ENCODE data around the gene ZP1.
"Not testable (repeated sequence)": the region's sequence is repeated elsewhere in the genome, so short reads cannot be mapped to it uniquely, and the experiment has no call there.

The ZP1 gene

DNA sequence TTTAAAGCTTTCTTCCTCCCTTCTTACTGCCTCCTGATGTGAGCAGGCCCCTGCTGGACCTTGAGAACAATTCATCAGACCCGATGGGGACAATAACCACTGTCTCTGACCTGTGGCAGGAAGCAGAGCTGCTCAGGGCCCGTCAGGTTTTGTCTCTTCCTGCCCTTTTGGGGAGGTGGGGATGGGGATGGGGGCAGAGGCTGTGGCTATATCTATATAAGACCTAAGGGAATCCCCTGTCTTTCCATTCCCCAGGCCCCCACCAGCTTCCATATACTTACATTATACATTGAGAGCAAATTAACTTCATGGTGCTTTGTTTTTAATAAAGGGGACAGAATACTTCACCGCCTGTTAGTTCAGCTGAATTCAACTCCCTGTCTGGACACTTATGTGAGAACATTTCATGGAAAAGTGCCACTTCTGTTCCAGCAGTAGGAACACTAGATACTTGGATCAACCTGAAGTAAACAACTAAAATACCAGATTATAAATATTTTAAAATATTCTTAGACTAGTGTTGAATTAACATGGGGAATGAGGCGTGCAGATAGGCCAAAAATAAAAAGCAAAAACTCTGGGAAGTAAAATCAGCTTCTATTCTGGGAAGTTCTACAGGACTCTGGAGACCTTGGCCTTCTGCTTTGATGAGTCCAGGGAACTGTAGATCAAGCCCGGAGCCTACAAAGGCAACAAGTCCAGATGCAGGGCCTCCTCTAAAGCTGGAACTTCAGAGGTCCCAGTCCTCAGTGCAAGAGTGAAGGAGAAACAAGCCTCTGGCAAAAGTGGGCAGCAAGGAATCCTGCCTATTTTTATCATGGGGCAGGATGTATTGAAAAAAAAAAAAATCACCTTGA is 11.1 kb downstream of the ZP1 start:
- no peak for DNase-seq

DNA sequence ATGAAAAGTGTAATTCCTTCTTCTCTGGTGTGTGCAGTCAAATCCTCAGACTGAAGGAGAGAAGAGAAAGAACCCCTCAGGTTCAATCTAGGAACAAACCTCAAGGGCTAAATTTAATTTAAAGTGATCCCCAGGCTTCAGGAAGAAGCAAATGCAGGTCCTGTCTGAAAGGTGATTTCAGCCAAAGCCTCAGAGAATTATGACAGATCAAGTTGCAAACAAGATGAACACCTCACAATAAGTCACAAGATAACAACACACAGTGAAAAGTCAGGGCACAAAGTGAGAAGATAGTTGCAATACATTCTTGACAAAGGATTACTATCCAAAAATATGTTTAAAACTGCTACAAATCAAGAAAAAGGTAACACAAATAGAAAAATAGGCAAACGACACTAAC is 11.8 kb downstream of the ZP1 start:
- no peak for DNase-seq

DNA sequence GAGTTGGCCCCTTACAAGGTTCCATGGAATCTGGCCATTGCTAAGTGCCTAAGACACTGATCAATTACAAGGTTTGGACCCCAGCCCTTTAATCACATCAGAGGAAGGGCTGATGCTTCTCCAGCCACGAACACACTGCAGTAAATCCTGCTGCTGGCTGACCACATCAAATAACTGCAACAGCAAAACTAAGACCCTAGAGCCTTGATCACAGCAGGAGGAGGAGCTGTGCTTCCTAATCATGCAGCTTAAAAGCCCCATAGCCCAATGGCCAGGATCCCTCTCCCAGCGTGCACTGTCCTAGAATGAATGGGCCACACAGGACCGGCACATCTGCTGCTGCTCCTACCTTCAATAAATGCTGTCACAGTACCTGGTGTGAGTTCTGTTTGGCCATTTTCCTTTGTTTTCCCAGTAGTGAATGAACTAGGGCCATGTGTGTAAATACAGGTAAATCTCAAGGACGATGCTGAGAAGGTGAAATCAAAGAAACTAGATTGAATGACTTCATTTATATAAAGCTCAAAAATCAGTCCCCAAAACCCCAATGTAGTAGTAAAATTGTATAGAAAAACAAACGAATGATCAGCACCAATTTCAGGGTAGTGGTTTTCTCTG is 12.7 kb downstream of the ZP1 start:
- DNase-seq, result no peak

- no peak for DNase-seq
These were observed 13.4 kb downstream of the ZP1 start for GRCh38 chr11:60880643-60881282.

DNA sequence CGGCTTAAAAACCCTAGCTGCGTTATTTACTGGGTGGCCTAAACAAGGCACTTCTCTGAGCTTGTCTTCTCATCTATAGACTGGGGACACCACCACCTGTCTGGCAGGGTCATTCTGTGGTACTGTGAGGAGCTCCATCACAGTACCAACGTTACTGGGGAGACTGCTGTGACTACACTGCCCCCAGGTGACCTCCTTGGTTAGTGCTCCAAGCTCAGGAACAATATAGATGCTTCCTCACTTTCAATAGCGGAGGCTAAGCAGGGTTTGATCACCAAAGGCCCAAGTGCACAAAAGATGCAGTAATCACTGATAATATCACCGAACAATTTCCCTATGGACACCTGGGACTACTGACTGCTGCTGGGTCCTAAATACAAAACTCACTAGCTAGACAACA is 20.2 kb downstream of the ZP1 start:
- DNase-seq, result peak; percentile 47

DNA sequence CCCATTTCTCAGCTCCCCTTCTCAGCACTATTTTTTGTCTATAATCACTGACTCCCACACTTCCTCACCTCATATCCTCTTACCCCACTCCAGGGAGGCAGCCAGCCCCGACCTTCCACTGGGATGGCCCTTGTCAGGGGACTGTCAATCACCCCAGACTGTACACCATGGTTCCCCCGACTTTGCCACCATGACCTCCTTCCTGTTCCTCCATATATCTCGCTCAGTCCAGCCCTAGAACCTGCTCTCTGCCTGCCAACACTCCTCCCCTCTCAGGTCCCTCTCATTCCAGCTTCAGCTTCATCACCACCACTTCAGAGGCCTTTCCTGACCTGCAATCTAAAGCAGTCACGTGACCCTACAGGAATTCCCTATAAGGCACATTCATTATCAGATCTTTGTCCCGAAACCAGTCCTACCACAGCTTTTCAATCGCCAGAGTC is 22.5 kb downstream of the ZP1 start:
- DNase-seq, result no peak

GRCh38 chr11:60890696-60891095 is 23.4 kb downstream of the ZP1 start:
- DNase-seq, result no peak

DNA sequence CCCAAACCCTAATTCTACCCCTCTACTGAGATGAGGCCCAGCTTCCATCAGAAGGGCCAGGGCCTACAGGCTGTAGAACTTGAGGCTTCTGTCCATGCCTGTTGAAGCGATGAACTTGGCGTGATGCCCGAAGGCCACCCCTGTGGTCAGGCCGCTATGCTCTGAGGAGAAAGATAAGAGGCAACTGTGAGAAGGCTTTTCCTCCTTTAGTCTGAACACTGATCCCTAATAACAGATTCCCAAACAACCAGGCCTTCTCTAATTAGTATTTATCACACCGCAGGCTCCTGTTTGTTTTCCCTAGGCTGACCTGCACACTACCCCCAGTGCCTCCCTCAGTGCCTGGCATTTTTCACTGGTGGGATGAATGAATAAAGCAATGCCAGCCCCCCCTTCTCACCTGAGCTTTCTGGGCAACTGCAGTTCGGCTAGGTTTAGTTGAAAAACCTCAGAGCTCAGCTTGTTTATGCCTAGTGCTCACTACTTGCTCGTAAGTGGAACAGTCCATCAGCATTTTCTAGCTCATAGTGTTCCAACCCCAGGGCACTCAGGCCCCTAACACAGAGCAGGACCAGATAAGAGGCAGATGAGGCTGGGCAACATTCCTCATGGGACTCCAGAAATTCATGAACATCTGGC is 23.9 kb downstream of the ZP1 start:
- no peak for DNase-seq

DNA sequence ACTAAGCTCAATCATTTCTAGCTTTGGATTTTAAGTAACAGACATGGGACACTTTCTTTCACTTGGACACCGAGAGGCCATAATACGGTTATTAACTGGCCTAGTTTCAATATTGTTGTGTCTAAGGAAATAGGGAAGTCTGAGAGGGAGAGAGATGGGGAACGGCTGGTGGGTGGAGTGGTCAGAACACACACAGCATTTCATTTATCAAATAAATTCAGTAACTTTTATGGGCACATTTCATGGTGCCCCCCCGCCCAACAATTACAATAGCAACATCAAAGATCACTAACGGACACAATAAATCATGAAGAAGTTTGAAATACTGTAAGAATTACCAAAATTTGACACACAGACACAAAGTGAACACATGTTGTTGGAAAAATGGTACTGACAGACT is 28.3 kb downstream of the ZP1 start:
- no peak for DNase-seq

GRCh38 chr11:60897496-60897895 is 30.2 kb downstream of the ZP1 start:
- no peak for DNase-seq

GRCh38 chr11:60899046-60899936 is 31.9 kb downstream of the ZP1 start:
- peak; percentile 38 for DNase-seq

GRCh38 chr11:60899977-60900376 is 32.6 kb downstream of the ZP1 start:
- no peak for DNase-seq

DNA sequence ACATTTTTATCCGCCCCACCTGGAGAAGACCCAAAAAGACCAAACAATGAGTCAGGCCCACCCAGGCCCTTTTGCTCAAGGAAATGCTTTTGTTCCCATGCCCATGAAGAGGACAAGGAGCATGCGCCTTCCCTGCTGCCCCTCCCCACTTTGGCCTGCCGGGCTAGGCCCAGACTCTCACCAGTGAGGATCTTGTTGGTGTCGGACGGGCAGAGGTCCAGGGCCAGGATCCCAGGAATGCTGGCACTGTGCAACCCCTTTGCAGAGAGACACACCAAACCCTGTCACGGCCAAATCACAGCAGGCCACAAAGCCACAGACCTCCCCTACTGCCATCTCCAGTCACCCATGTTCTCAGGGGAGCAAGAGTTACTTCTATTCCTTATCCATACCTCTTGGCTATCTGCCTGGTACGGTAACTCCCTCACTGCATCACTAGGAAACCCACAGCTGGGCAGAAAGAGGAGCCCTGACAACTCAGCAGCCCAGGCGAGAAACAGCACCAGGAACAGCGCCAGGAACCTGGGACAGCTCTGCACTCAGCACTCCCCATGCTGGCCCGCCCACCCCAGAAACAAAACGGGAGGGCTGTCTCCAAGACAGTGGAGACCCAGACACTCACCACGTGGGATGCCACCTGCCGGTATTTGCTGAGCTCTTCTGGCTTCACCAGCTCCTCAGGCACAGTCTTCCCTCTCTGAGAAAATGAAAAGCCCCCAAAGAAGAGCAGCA is 33.5 kb downstream of the ZP1 start:
- DNase-seq, result no peak

GRCh38 chr11:60902625-60903024 is 35.3 kb downstream of the ZP1 start:
- DNase-seq, result no peak

DNA sequence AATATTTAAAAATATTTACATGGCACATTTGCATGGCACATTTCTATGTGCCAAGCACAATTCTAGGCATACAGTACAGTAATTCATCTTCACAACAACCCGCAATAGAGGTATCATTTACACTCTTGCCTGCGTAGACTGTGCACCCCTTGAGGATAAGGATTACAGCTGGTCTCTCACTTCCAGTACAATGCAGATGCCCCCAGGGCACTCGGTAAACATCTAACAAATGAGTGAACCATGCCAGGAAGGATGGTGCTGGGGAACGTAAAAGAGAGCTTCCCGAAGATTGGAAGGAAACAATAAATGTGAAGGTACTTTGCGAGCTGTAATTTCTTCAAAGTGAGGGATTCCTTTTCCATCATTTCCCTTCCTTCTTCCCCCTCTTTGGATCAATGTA is 37.7 kb downstream of the ZP1 start:
- DNase-seq, result no peak

- peak; percentile 19 for DNase-seq
These were observed 38.3 kb downstream of the ZP1 start for GRCh38 chr11:60905551-60906113.

DNA sequence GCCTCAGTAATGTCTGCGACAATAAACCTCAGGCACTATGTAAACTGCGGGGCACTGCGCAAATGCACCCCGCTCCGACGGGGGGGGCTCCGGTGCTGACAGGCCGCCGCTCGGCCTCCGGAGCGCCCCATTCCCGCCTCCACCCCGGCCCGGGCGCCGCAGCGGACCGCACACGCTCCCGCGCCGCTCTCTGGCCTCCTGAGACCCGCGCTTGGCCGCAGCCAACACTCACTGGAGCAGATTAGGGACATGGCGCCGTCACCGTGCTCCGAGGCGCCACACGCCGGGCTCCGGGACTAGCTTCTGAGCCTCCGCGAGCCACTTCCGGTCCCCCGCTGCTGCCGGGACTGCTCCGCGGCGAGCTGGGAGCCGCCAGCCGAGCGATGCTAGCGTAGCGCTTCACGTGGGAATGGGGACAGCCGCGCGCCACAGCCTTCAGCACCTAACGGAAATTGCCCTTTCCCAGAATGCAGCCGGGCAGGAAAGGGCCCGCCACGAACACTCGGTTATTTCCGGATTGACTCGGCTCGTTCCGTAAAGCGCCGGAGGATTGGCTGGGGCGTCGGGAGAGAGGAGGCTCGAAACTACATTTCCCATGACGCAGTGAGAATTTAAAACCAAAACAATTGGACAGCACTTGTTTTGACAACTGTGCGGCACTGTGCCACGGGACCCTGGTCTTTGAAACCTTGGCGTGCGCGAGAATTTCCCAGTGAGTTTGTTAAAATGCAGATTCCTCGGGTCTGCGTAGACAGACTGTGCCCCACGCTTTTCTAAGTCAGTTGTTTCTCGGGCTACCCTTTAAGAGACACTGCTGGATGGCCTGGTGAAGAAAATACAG is 39.0 kb downstream of the ZP1 start, which contains the start of gene PRPF19:
Gene PRPF19, minus strand, starts transcription at position 454 of the 841 bp plus-strand sequence. Its CDS starts 203 bp downstream, at position 251.
- peak; percentile 93 for DNase-seq

DNA sequence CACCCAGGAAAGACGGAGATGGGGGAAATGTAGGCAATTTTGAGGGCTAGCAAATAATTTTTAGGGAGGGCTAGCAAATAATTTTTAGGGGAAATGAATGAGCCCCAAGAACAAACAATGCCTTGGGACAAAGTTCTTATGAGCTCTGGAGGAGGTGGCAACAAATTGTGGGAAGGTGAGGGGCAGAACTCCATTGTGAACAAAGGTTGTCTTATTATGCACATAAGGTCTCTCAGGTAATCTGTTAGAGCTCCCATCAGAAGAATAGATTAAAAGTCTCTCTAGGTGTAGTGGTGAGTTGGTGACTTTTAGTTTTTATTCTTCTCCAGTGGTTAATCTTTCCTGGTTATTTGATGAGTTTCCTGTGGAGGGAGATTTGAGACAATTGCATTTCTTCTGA is 41.5 kb downstream of the ZP1 start:
- DNase-seq, result no peak

- DNase-seq, result not testable (repeated sequence)
These were observed 42.4 kb downstream of the ZP1 start for GRCh38 chr11:60909680-60910280.

DNA sequence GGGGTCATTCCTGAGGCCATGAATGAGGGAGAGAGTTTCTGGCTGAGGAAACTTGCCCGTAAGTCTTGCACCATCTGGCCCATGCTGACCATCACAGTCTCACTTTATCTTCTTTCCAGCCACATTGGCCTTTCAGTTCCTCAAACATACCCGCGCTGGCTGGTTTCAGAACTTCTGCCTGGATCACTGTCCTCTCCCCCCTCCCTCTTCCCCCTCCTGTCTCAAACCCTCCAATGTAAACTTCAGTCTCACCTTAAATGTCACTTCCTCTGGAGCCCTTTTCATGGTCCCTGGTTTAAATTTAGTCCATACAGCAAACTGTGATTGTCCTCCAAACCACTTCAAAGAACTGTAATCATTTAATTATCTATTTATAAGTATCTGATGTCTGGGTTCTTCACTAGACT is 42.9 kb downstream of the ZP1 start:
- DNase-seq, result no peak
